ENCODE measurements around the gene SEMA4D. TPM values are rescaled to one million over a fixed set of nuclear protein-coding genes. Genes with fewer than 3 reads are reported as not detected.

Gene SEMA4D
- total RNA-seq, 1 donor from 2014 or later: 79.7 TPM

DNA sequence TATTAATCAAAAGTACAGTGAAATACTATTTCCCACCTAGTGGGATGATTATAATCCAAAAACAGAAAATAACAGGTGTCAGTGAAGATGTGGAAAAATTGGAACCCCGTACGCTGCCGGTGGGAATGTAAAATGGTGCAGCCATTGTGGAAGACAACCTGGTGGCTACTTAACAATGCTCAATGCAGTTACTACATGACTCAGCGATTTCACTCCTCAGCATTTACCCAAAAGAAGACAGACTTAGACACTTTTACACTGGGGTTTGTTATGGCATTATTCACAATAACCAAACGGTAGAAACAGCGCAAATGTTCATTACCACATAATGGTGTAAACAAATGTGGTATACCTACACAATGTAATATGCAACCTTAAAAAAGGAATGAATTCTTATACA, 155.7 kb downstream of the SEMA4D start:
- Mint-ChIP-seq H3K36me3 (ENCODE audit: low read depth) (peaks cover 98% of the 10 kb centered on the region), H3K4me1 (no peaks in the 10 kb centered on the region), H3K4me3 (no peak overlapping the region), H3K27ac (no peak overlapping the region), H3K9me3 (no peaks in the 10 kb centered on the region), H3K27me3 (no peaks in the 10 kb centered on the region)
- TF ChIP-seq CTCF (IDR thresholded peaks at IDR 0.05): no peak
- intact Hi-C loops (cut with micrococcal nuclease): no loop called here
- POLR2A ChIA-PET: no interaction called here
- ATAC-seq (ENCODE audit: low read depth) (no peak), DNase-seq (no peak)
- CTCF ChIA-PET: interaction anchor here (0.9 kb wide), 1 partner anchor 207 kb away, joined by 4 read pairs; no protein-coding TSS in a partner anchor

- H3K4me1 Mint-ChIP-seq: no peaks in the 10 kb centered on the region
- intact Hi-C loops (cut with micrococcal nuclease): no loop called here
- no peak for ATAC-seq (ENCODE audit: low read depth)
- no peak for DNase-seq
- H3K27me3 Mint-ChIP-seq: no peaks in the 10 kb centered on the region
- H3K9me3 Mint-ChIP-seq: no peaks in the 10 kb centered on the region
- TF ChIP-seq CTCF (IDR thresholded peaks at IDR 0.05): no peak
- POLR2A ChIA-PET: no interaction called here
- no peak overlapping the region for H3K4me3 Mint-ChIP-seq
- H3K27ac Mint-ChIP-seq: no peak overlapping the region
- CTCF ChIA-PET: no interaction called here
- peaks cover 94% of the 10 kb centered on the region for H3K36me3 Mint-ChIP-seq (ENCODE audit: low read depth)
Observed at GRCh38 chr9:89340332-89340731, 157.6 kb downstream of the SEMA4D start.

DNA sequence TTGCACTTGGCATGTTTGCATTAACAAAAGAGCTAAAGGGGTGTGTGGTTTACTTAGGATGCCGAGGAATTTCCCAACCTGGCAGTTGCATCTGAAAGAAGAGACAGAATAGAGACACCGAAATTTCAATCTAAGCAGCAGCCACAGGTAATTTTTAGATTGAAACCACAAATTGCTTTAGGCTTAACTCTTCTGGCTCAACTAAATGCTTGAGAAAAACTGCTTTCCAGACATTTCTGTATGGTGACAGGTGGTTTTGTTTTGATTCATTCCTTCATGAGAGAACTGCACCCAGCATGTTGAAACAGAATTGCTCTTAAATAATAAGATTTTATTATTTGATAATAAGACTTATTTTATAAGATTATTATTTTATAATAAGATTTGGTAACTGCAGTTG, 158.1 kb downstream of the SEMA4D start:
- Mint-ChIP-seq H3K9me3 (no peaks in the 10 kb centered on the region), H3K36me3 (ENCODE audit: low read depth) (peaks cover 93% of the 10 kb centered on the region), H3K4me3 (no peak overlapping the region), H3K4me1 (no peaks in the 10 kb centered on the region), H3K27ac (no peak overlapping the region), H3K27me3 (no peaks in the 10 kb centered on the region)
- ATAC-seq (ENCODE audit: low read depth) (no peak), DNase-seq (no peak)
- ChIA-PET POLR2A (interaction anchor here (0.6 kb wide), 1 partner anchor 110 kb away, joined by 11 read pairs; no protein-coding TSS in a partner anchor), CTCF (interaction anchor here (0.6 kb wide), 1 partner anchor 226 kb away, joined by 3 read pairs; no protein-coding TSS in a partner anchor)
- no peak for TF ChIP-seq CTCF (IDR thresholded peaks at IDR 0.05)
- intact Hi-C loops (cut with micrococcal nuclease): no loop called here

- DNase-seq (no peak), ATAC-seq (ENCODE audit: low read depth) (no peak)
- Mint-ChIP-seq H3K9me3 (no peaks in the 10 kb centered on the region), H3K27ac (no peak overlapping the region), H3K27me3 (no peaks in the 10 kb centered on the region), H3K4me1 (no peaks in the 10 kb centered on the region), H3K36me3 (ENCODE audit: low read depth) (peaks cover 82% of the 10 kb centered on the region), H3K4me3 (no peak overlapping the region)
- no peak for TF ChIP-seq CTCF (IDR thresholded peaks at IDR 0.05)
- intact Hi-C loops (cut with micrococcal nuclease): no loop called here
- ChIA-PET POLR2A (no interaction called here), CTCF (no interaction called here)
Observed at GRCh38 chr9:89330513-89330912, 167.4 kb downstream of the SEMA4D start.

- Mint-ChIP-seq H3K27ac (no peak overlapping the region), H3K4me3 (no peak overlapping the region), H3K27me3 (no peaks in the 10 kb centered on the region), H3K36me3 (ENCODE audit: low read depth) (peaks cover 81% of the 10 kb centered on the region), H3K9me3 (no peaks in the 10 kb centered on the region), H3K4me1 (no peaks in the 10 kb centered on the region)
- no peak for ATAC-seq (ENCODE audit: low read depth)
- no peak for TF ChIP-seq CTCF (IDR thresholded peaks at IDR 0.05)
- POLR2A ChIA-PET: no interaction called here
- CTCF ChIA-PET: no interaction called here
- DNase-seq: no peak
- intact Hi-C loops (cut with micrococcal nuclease): no loop called here
Observed at GRCh38 chr9:89329917-89330316, 168.0 kb downstream of the SEMA4D start.

All from activated B cell treated with CpG ODN at 0.5 μM for 24 hours (primary cell).